Ramos (cell line): ENCODE data around the gene DDI2.
"Not testable (repeated sequence)": the region's sequence is repeated elsewhere in the genome, so short reads cannot be mapped to it uniquely, and the experiment has no call there.

Experiments used
- in situ Hi-C: fragments of 300-500 bp; cut with MboI; formaldehyde crosslinking; loops from one replicate; pipeline ENCODE4 v1.14.3; 2022; ENCODE audit warnings: low sequenced_read_pairs; ENCODE audit not compliant: unreplicated experiment

Gene DDI2

DNA sequence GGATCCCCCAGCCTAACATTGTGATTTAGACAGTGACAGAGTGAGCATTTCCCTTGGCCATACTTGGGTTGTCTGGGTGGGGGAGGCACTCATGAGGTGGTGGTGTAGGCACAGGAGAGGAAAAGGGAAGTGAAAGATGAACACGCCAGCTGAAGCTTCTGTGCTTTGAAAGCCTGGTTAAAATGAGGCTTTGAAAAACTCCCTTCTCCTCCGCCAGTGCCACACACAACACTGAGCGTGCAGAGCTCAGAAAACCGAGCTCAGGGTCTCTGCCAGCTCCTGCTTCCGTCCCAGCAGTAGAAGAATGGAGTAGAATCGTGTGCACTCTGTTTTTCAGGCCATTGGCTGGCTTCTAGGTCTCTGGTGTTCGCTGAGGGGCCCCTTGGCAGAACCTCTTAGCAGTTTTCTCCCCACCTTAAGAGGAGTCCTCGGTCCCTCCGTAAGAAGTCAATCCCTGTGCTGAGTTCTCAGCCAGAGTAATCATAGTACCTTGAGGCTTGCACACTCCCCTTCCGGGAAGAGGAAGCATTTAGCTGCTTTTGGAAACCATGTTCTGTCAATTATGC is 79.8 kb downstream of the DDI2 start:
- in situ Hi-C loops = no loop called here

DNA sequence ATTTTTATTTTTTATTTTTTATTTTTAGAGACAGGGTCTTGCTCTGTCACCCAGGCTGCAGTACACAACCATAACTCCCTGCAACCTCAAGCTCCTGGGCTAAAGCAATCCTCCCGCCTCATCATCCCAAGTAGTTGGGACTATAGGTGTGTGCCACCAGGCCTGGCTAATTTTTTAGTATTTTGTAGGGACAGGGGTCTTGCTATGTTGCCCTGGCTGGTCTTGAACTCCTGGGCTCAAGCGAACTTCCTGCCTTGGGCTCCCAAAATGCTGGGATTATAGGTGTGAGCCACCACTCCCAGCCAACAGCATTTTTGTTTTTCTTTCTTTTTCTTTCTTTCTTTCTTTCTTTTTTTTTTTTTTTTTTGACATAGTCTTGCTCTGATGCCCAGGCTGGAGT is 80.9 kb downstream of the DDI2 start:
- in situ Hi-C loops = no loop called here

DNA sequence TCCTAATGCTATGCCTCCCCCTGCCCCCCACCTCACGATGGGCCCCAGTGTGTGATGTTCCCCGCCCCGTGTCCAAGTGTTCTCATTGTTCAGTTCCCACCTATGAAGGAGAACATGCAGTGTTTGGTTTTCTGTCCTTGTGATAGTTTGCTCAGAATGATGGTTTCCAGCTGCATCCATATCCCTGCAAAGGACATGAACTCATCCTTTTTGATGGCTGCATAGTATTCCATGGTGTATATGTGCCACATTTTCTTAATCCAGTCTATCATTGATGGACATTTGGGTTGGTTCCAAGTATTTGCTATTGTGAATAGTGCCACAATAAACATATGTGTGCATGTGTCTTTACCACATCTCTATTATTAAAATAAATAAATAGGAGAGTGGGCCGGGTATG is 82.1 kb downstream of the DDI2 start:
- in situ Hi-C loops = not testable (repeated sequence)

DNA sequence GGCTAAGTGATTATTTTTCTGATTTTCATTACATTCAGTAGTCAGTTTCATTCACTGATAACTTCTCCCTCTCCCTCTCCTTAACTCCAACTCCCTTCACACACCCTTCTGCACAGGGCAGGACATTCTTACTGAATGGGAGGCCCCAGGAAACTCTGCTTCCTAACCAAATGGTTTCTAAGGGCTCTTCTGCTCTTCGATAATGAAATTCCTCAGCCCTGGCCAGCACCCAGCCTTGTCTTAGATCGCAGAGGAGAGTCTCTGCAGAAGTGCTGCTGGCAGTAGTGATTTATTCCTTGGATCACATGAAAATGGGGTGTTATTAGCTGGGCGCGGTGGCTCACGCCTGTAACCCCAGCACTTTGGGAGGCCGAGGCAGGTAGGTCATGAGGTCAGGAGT is 83.2 kb downstream of the DDI2 start:
- in situ Hi-C loops = no loop called here

DNA sequence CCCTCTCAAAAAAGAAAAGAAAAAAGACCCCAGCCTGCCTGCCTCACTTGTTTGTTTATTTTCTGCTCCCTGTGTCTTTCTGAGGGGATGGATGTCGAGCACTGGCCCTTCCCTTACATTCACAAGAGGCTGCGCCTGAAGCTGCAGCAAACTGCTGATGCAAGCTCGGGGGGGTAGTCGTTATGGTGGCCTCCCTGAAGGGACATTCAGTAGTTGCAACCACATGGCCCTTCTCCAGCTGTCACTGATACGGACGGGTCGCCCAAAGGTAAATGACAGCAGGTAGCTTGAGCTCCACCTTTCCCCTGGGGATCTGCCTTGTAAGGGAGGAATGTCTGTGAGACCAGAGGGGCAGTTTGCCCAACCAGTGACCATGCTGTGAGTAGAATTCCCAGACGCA is 84.5 kb downstream of the DDI2 start:
- in situ Hi-C loops = no loop called here

DNA sequence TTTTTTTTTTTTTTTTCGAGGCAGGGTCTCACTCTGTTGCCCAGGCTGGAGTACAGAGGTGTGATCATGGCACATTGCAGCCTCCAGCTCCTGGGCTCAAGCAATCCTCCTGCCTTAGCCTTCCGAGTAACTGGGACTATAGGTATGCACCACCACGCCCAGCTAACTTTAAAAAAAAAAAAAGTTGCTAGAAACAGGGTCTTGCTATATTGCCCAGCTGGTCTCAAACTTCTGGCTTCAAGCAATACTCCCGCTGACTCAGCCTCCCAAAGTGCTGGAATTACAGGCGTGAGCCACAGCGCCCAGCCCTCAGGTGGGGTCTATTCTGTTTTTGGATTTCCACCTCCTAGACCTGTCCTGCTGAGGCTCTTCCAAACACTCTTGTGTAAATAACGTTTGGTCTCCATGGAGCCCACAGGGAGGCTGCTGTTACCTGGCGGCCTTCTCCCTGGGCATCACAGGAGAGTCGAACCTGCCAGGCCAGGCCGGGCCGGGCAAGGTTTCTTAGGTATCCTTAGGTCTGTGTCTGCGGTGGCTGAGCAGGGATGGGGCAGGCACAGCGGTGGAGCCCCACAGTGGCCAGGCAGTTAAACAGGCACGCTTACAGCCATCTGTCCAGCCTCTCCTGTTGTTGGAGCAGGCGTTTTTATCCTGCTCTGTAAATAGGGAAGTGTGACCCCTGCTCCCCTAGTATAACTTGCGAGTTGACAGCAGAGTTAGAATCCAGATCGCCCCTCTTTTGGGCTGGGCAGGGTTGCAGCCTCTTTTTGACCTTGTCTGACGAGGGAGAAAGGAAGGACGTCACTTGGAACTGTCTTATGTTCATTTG is 85.7 kb downstream of the DDI2 start:
- in situ Hi-C loops = no loop called here

DNA sequence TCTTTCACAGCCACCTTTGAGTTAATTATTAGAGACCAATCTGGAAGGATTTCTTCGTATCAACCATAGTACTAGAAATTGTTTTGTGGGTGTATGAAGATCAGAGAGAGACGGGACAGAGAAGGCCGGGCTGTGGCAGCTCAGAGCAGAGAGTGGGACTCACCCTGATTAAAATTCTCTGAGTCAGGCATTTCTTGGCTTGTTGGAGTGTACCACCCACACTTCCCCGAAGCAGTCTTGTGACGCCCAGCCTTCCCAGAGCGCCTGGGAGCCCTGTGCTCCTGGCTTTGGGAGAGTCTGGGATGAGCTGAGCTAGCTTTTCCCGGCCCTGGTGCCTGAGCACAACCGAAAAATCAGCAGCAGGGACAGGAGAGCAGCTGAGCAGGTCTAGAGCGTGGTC is 86.3 kb downstream of the DDI2 start:
- in situ Hi-C loops = no loop called here

DNA sequence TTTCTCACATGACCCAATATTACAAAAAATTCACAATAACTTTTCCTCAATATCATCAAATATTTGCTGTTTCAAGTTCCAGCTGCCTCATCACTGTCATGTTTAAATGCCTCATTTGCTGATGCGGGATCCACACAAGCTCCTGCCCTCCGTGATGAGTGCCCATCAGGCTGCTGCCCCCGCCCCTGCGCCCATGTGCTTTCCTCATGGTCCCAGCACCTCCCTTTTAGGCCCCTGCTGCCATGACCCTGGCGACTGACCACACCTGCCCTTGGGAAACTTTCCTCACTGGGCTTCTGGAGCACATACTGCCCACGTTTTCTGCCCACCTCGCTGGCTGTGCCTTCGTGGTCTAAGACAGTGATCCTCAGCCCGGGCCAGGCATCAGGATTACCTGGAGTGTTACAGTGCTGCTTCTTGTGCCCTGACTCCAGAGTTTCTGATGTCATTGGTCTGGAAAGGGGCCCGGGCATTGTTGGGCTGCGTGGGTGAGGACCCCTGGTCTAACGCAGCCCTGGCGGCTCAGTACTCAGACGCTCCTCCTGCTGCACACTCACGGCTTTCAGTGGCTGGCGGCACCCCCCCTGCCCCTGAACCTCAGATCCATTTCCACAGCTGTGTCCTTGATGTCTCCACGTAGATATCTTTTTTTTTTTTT is 87.4 kb downstream of the DDI2 start:
- in situ Hi-C loops = no loop called here

DNA sequence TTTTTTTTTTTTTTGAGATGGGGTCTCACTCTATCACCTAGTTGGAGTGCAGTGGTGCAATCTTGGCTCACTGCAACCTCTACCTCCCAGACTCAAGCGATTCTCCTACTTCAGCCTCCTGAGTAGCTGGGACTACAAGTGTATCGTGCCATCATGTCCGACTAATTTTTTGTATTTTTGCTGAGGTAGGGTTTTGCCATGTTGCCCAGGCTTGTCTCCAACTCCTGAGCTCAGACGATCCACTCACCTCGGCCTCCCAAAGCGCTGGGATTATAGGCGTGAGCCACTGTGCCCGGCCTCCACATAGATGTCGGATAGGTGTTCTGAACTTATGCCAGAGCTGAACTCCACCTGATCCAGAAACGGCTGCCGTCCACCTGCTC is 87.9 kb downstream of the DDI2 start:
- in situ Hi-C loops = no loop called here

DNA sequence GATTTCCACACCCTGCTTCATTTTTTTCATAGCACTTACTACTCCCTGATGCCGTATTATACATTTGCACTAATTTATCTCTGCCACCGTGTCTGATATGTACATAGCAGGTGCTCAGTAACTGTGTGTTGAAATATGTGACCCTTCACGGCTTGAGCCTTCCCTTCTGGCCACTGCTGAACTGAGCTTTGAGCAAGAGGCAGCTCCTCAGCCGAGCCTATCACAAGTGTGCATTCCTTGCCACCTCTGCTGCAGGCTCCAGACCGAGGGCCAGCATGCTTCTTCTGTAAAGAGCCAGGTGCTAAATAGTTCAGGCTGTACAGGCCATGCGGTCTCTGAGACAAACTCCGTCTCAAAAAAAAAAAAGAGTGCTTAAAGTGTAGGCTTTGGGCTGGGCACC is 89.5 kb downstream of the DDI2 start:
- in situ Hi-C loops = no loop called here

DNA sequence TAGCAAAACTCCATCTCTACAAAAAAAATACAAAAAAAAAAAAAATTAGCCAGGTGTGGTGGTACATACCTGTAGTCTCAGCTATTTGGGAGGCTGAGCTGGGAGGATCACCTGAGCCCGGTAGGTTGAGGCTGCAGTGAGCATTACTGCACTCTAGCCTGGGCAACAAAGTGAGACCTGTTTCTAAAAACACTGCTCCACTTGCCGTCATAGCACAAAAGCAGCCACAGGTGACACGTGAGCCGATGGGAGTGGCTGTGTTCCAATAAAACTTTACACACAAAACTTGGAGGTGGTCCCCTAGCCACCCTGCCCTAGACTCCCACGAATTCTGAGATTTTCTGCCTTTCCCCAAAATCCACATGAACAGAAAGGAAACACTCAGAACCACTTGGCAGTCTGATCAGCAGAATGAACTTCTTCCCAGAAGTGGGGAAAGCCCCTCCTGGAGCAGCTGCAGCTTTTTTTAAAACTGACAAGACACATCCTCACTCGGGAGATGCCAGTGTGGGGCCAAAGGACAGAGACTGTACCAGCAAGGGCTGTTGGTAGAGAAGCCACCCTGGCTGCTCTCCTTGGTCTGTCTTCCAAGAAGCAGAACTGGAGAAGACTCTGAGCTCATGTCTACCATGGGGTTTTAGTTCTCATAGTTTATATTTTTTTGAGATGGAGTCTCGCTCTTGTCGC is 90.1 kb downstream of the DDI2 start:
- in situ Hi-C loops = no loop called here

DNA sequence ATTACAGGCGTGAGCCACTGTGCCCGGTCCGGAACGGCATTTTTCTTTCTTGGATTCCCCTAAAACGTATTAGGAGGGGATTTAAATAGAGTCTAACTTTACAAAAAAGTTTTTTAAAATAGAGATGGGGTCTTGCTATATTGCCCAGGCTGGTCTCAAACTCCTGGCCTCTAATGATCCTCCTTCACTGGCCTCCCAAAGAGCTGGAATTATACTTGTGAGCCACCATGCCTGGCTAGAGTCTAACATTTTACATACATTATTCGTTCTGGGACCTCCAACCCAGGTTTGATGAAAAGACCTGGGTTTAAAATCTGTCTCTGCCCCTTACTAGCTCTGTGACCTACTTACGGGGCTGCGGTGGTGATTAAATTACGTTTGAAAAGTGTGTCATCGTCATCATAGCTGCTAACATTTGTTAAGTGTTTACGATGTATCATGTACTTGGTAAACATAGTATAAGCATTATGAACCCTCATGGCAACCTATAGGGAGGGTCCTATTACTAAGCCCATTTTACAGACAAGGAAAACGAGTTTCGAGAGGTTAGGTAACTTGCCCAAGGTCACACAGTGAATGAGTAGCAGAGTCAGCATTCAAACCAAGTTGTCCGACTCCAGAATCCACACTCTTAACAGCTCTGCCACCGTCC is 91.4 kb downstream of the DDI2 start:
- in situ Hi-C loops = no loop called here

DNA sequence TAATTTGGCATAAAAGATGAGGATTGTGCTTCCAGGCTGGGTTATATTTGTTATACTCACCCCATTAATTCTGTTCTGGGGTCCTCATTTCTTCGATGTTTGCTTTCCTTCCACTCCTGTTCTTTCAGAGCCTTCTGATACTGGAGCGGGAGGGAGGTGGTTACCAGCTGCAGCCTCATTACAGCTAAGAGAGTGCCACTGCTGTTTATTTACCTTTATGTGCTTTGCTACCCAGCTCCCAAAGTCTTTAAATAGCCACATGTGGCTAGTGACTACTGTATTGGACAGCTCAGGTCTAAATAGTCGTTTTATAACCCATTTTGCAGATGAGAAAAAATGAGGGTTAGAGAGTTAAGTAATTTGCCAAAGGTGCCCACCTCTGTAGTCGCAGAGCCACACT is 92.0 kb downstream of the DDI2 start:
- in situ Hi-C loops = no loop called here

DNA sequence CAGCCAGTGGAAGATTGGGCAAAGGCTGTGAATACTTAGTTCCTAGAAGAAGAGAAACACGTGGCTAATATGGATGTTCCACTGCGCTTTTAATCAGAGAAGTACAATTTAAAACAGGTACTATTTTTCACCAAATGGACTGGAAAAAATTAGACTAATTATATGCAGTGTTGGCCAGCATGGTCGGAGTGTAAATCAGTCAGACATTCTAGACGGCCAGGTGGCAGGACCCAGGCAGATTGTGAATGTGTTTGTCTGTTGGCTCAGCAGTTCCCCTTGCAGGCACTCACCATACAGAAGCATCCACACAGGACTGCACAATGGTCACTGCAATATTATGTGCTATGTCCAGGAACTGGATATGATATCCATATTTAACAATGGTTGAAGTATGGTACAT is 94.9 kb downstream of the DDI2 start:
- in situ Hi-C loops = no loop called here

DNA sequence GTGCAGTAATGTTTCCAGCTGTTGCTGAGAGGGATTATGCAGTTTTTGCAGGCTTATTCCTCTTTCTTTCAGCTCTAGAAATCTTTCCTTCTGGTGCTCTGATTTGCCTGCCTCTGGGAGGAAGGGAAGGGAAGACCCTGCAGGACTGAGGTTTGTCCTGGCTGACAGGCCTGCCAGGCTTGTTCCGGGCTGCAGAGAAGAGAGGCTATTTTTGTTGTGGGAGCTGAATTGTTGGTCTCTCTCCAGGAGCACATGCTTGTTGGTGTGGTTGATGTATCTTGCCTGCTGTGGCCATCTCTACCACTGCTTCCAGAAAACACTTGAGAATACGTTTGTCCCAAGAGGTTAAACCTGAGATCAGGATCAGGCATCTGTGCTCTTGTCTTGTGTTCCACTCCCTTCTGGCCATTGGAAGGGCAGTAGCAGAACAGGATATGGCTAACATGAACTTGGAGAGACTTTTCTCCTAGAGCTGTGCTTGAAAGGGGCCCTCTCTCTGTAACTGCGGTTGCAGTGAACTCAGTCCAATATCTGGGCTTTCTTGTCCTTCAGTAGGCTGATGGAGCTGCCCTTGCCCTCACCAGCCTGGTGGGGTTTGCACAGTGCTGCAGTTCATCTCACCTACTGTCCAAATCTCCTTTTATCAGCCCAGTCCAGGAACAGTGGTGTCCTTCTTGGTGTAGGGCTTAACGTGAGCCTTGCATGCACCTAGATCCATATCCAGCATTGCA is 97.3 kb downstream of the DDI2 start:
- in situ Hi-C loops = no loop called here

DNA sequence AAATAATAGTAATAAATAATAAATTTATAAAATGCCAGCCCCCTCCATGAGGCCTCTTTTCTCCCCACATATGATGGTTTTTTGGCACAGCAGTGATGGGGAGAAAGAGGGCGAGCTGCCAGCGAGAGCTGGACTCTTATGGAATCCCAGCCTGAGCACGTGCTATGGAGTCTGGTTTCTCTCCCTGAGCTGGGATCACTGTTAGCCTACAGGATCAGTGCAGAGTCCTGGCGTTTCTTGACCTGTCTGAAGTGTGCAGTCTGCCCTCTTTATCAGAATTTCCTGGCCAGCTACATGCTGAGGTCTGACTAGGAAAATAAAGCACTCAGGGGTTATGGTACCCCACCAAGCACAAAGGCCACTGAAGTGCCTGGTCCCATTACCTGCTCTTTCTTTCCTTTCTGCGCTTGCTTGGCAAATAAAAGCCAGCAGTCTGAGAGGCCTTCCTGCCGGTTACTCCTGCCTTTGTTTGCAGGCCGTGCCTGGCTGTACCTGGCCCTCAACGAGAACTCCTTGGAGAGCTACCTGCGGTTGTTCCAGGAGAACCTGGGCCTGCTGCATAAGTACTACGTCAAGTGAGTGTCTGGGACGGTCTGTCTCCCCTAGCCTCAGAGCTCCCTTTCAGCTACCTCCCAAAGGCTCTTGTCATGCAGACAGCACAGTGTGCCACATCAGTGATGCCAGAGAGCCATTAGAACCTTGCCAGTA is 100.3 kb downstream of the DDI2 start:
- in situ Hi-C loops = no loop called here

DNA sequence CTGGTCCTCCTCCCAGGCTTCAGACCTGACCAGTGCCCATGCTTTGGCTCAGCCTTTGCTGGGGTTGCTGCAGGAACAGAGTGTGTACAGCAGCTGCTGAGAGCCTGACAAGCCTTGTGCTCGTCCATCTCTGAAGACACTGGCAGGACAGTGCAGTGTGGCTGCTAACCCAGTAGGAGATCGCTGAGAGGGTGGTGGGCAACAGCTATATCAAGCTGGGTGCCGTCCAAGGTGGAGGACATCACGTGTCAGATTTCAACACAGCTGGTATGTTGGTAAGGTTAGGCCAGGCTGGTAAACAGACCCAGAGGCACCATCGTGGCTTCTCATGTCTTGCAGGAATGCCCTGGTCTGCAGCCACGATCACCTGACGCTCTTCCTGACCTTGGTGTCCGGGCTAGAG is 100.9 kb downstream of the DDI2 start:
- in situ Hi-C loops = no loop called here
